ENCODE measurements around the gene TSPAN31.
A peak's percentile ranks its signal among the peaks of the same experiment; 100 is the strongest.
"Not testable (repeated sequence)": the region's sequence is repeated elsewhere in the genome, so short reads cannot be mapped to it uniquely, and the experiment has no call there.

The TSPAN31 gene, protein sequence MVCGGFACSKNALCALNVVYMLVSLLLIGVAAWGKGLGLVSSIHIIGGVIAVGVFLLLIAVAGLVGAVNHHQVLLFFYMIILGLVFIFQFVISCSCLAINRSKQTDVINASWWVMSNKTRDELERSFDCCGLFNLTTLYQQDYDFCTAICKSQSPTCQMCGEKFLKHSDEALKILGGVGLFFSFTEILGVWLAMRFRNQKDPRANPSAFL

DNA sequence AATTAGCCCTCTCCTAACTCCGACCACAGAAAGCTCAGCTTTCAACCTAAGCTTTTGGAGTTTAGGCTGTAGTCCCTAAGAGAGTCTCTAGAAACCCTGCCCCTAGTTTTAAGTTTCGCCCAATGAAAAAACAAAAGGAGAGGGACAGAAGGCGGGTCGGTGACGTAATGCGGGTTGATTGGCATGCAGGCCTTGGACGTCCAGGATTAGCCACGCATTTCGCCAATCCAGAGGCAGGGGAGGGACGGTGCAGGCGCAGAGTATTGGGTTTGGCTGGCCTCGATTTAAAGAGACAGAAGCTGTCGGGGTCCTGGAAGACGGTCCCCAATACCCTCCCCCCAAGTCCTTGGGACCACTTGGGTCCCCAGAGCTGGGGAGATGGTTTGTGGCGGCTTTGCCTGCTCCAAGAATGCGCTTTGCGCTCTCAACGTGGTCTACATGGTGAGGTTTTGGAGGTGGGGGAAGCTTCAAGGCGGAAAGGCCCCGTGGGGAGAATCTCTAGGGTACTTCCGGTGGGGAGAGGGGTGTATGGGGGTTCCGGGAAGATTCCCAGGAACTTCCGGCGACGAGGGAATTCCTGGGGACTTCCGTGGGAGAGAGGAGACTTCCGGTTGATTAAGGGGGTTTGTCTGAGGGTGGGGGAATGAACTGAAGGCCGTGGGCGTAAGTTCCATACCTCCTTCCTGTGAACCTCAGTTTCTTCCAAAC, at the start of gene TSPAN31:
TSPAN31 (plus strand) TSS at position 263 of the 708 bp plus-strand sequence; CDS start at position 379, 116 bp downstream.
- peak; percentile 93 for DNase-seq

DNA sequence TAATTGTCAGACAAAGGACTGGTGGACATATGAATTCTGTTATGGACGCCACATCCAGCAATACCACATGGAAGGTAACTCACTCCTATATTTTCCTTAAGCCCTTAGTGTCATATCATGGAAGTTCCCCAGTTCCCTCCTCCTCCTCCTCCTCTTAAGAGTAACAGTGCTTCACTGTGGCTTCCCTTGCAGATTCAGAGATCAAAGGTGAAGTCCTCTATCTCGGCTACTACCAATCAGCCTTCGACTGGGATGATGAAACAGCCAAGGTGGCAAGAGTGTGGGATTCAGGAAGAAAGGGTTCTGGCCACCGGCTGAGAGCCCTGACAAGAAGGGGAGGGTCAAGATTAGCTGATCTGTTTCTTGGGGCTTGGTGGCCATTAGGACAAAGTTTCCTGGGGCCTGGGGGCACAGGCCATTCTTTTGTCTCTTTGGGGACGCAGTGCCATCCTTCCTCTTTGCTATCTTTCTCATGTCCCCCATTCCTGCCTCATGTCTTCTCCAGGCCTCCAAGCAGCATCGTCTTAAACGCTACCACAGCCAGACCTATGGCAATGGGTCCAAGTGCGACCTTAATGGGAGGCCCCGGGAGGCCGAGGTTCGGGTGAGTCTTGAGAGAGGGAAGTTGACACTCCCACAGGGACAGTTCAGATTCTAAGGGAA, 48.9 kb upstream of the TSPAN31 start:
- no peak for DNase-seq

DNA sequence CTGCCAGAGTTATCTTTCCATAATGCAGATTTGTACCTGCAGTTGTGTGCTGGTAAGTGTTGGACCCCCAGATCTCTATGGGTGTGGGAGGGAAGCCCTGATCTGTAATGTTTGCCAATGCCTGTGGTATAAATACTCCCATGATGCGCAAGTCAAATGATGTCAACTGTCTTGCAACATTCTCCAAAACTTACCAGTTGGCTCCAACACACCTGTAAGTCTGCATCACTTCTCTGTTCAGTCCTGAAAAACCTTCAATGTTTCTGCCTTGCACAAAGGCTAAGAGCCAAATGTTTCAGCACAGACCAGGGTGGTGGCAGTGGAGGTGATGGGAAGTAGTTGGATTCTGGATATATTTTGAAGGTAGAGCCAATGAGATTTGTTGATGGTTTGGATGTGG, 47.8 kb upstream of the TSPAN31 start:
- DNase-seq: no peak

DNA sequence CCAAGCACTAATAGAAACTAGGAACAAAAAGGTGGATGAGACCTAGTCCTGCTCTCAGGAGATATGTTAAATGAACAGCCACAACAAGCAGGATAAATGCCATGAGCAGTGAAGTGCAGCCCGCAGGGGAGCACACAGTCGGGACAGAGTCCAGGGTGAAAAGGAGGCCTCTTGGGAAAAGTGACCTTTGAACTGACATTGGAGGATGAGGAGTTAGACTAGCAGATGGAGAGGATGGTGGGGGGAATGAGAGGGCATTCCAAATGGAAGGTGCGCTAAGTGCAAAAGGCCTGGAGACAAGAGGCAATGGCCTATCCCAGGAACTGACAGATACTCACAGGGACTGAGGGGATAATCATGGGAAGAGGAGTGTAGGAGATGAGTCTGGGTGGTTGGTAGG, 46.4 kb upstream of the TSPAN31 start:
- DNase-seq: no peak

DNA sequence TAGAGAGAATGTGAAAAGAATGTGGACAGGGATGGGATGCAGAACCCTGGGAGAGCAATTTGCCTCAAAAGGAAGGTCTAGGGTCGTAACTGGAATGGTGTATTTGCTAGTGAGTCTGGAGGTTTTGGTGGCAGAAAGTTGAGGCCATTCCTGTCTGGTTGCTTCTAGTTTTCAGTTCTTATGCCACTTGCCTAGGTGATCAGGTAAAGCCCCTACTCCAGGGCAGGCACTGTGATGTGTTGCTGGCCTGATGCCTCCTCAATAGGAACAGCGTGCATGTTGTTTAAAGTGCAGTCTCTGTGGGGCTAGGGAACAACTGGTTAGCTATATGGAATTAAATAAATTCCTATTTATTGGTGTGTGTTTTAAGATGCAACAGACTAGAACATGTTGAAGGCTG, 44.5 kb upstream of the TSPAN31 start:
- no peak for DNase-seq

DNA sequence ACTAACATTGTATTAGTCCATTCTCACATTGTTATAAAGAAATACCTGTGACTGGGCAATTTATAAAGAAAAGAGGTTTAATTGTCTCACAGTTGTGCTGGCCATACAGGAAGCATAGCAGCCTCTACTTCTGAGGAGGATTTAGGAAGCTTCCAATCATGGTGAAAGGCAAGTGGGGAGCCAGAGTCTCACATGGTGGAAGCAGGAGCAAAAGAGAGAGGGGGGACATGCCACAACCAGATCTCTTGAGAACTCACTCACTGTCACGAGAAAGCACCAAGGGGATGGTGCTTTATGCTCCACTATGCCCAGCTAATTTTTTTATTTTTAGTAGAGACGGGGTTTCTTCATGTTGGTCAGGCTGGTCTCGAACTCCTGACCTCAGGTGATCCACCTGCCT, 37.6 kb upstream of the TSPAN31 start:
- no peak for DNase-seq

DNA sequence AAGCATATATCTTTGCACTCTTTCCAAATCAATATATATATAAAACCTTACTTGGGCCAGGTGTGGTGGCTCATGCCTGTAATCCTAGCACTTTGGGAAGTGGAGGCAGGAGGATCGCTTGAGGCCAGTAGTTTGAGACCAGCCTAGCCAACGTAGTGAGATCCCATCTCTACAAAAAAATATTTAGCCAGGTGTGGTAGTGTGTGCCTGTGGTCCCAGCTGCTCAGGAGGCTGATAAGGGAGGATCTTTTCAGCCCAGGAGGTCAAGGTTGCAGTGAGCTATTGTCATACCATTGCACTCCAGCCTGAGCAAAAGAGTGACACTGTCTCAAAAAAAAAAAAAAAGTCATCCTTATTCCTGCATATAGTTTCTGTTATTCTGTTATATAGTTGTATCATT, 36.5 kb upstream of the TSPAN31 start:
- no peak for DNase-seq

DNA sequence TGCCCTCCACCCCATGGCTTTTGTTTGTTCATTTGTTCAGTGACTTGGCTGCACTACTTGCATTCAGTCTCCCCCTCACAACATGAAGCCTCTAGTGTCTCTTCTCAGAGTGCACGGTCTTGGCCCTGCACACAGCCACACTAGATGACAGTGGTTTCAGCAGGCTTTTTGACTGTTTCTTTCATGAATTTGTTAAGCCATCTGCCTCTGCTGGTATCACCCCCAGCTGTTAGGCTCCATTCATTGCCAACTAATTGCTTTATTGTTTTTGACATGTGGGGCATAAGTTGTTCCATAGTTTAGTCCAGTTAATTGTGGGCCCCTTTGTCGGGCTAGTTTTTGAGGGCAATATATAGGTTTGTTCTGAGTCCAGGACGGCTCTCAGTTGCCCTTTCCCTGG, 32.1 kb upstream of the TSPAN31 start:
- DNase-seq: no peak

DNA sequence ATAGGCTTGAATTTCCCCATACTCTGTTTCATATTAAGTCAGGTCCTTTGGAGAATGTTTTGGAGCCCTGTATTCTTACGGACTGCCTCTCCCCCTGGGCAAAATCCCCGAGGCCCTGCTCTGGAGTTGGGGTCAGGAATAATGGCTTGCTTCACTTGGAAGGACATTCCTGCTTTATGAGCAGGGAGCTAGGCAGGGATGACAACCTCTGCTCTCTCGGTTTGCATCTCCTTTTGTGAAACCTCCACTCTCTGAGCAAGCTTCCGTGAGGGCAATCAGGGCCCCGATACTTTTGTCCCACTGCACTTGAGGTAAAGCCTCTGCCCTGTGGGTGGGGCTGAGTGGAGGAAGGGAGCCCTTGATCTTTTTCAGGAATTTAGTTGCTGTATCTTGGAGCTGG, 31.6 kb upstream of the TSPAN31 start:
- DNase-seq: no peak

DNA sequence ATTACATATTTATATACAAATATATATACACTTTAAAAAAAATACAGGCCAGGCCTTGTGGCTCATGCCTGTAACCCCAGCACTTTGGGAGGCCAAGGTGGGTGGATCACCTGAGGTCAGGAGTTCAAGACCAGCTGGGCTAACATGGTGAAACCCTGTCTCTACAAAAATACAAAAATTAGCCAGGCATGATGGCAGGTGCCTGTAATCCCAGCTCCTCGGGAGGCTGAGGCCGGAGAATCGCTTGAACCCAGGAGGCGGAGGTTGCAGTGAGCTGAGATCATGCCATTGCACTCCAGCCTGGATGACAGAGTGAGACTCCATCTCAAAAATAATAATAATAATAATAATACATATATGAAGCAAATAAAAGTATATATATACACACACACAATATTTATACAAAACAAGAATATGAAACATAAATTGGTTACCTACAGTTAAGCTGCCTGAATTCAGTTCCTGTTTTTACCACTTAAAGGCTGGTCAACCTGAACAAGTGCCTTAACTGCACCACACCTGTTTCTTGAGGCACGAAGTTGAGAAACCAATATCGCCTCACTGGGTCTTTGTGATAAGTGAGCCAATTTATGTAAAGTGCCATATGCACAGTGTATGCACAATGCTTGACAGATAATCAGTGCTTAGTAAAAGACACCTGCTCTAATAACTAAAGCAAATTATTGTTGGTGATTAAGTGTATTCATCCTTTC, 29.6 kb upstream of the TSPAN31 start:
- DNase-seq: not testable (repeated sequence)

DNA sequence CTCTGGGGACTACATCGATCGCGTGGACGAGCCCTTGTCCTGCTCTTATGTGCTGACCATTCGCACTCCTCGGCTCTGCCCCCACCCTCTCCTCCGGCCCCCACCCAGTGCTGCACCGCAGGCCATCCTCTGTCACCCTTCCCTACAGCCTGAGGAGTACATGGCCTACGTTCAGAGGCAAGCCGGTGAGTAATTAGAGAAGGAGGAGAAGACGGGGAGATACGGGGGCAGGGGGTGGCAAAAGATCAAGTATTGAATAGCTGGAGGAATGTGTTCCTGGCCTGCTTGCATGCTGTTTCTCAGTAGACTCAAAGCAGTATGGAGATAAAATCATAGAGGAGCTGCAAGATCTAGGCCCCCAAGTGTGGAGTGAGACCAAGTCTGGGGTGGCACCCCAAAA, 29.1 kb upstream of the TSPAN31 start:
- no peak for DNase-seq

DNA sequence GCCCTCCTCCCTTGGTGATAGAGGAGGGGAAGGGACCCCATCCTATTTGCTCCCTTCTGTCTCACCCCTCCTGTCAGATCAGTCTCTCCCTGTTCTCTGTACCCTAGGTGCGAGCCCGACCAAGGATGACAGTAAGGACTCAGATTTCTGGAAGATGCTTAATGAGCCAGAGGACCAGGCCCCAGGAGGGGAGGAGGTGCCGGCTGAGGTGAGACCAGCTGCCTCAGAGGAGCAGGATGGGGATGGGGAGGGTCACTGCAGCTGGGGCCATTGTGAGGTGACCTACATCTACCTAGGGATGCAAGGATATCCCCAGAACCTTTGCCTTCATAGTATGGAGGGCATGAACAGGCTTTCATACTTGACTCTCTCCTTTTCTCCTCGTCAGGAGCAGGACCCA, 28.5 kb upstream of the TSPAN31 start:
- DNase-seq: no peak

DNA sequence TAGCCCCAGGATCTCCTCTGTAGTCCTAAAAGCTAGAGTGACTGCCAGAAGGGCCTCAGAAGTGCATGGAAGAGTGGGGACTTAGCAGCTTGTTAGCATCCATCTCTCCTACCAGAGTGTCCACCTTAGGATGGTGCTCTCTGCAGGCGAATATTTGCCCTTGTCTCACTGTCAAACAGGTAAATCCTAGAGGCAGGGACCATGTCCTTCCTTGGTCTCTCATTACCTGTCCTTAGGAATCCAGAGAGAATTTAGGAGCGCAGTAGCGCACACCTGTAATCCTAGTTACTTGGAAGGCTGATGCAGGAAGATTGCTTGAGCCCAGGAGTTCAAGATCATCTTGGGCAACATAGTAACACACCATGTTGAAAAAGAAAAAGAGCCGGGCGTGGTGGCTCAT, 27.7 kb upstream of the TSPAN31 start:
- DNase-seq: no peak

DNA sequence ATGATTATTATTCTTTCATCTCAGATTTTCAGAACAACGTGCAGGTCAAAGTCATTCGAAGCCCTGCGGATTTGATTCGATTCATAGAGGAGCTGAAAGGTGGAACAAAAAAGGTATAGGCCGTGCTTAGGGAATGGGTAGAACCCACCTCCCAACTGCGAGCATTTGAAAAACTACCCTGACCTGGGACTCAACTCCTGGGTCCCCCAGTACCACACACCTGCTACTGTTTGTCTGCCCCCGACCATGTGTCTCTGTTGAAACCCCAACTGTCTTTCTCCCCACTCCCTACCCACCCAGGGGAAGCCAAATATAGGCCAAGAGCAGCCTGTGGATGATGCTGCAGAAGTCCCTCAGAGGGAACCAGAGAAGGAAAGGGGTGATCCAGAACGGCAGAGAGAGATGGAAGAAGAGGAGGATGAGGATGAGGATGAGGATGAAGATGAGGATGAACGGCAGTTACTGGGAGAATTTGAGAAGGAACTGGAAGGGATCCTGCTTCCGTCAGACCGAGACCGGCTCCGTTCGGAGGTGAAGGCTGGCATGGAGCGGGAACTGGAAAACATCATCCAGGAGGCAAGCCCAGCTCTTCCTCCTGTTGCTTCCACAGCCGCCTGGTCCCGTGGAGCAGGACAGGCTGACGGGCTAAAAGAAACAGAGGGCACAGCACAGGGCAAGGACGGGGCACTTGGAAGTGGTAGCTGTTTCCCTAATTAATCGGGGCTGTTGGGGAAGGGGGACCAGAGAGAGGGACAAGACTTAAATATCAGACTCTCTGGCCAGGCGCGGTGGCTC, 26.8 kb upstream of the TSPAN31 start:
- no peak for DNase-seq

DNA sequence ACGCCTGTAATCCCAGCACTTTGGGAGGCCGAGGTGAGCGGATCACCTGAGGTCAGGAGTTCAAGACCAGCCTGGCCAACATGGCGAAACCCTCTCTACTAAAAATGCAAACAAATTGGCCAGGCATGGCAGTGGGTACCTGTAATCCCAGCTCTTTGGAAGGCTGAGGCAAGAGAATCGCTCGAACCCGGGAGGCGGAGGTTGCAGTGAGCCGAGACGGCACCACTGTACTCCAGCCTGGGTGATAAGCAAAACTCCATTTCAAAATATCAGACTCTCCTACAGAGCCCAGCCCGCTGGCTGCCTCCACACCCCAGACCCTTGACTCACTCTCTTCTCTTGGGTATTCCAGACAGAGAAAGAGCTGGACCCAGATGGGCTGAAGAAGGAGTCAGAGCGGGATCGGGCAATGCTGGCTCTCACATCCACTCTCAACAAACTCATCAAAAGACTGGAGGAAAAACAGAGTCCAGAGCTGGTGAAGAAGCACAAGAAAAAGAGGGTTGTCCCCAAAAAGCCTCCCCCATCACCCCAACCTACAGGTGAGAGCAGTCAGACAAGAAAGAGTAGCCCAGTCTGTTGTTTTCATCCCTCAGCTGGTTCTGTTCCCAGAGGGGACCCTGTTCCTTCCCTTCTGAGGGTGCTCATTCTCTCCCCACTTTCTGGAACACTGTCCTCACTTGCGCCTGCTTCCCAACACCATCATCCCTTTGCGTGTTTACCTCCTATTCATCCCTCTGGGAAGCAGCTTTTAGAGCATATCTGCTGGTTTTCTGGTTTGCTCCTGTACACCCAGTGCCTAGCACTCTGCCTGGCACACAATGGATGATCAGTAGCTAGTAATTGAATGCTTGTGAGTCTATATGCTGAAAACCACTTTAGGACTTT, 26.0 kb upstream of the TSPAN31 start:
- no peak for DNase-seq

DNA sequence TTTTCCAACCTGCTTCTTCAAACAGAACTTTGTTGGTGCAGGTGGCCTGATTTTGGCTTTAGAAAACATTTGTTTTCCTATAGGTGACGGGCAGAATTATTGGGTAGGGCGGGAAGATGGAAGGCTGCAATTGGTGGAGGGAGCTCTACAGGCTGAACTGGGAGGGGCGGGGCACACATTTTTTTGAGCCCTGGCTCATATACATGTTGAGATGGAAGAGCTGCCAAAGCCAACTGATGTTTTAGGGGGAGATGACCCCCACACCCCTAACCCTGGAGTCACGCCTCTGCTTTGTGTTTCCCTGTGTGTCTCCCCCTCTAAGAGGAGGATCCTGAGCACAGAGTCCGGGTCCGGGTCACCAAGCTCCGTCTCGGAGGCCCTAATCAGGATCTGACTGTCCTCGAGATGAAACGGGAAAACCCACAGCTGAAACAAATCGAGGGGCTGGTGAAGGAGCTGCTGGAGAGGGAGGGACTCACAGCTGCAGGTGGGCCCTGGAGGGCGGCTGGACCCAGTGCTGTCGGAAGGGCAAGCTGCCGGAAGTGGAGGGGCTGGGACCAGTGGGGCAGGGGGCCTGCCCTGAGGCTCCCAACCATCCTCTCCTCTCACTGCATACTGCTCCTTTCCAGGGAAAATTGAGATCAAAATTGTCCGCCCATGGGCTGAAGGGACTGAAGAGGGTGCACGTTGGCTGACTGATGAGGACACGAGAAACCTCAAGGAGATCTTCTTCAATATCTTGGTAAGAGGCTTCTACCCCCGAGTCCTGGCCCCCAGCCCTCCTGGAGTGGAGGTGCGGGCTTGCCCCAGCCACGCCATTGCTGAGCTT, 24.8 kb upstream of the TSPAN31 start:
- no peak for DNase-seq

DNA sequence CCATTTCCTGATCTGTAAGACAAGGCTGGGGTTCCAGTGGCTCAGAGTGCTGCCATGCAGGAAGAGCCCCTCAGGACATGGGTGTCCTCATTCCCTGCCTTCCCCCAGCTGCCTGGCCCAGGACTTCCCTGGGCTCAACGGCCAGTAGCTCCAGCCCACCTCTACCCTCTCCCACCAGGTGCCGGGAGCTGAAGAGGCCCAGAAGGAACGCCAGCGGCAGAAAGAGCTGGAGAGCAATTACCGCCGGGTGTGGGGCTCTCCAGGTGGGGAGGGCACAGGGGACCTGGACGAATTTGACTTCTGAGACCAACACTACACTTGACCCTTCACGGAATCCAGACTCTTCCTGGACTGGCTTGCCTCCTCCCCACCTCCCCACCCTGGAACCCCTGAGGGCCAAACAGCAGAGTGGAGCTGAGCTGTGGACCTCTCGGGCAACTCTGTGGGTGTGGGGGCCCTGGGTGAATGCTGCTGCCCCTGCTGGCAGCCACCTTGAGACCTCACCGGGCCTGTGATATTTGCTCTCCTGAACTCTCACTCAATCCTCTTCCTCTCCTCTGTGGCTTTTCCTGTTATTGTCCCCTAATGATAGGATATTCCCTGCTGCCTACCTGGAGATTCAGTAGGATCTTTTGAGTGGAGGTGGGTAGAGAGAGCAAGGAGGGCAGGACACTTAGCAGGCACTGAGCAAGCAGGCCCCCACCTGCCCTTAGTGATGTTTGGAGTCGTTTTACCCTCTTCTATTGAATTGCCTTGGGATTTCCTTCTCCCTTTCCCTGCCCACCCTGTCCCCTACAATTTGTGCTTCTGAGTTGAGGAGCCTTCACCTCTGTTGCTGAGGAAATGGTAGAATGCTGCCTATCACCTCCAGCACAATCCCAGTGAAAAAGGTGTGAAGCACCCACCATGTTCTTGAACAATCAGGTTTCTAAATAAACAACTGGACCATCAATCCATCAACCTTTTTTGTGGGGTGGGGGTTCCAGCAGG, 23.9 kb upstream of the TSPAN31 start:
- no peak for DNase-seq

DNA sequence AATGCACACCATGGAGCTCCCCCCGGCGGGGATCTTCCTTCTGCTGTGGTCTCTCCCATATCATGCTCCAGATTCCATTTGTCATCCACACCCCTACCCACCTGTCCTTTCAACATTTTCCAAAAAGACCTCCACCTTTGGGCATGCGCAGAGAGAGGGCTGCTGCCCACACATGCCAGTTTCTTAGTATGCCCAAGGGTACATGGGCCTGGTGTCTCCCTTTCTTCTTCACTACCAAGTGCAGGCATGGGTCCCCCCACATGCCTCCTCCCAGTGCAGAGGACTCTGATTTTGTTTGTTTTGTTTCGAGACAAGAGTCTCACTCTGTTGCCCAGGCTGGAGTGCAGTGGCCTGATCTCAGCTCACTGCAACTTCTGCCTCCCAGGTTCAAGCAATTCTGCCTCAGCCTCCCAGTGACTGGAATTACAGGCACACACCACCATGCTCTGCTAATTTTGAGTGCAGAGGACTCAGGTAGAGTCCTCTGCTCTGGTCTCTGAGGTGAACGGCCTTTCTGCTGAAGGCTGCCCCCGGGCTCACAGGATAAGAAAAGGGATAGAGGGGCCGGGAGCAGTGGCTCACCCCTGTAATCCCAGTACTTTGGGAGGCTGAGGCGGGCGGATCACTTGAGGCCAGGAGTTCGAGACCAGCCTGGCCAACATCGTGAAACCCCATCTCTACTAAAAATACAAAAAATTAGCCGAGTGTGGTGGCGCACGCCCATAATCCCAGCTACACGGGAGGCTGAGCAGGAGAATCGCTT, 22.8 kb upstream of the TSPAN31 start:
- DNase-seq: not testable (repeated sequence)

Measured in activated gamma-delta T cell treated with Interleukin-2 at 50 U/mL for 16 hours (primary cell).